Kasumi-1 (cell line): ENCODE data around the gene IBTK.
"Not testable (repeated sequence)": the region's sequence is repeated elsewhere in the genome, so short reads cannot be mapped to it uniquely, and the experiment has no call there.

Experiments used
- DNase-seq, 2 experiments: peaks; one replicate each; lab custom pipeline; 2025; lab: John Stamatoyannopoulos, UW

The IBTK gene

GRCh38 chr6:82178077-82178758 is 69.3 kb downstream of the IBTK start:
- peak; percentile 22 to 46 for DNase-seq

DNA sequence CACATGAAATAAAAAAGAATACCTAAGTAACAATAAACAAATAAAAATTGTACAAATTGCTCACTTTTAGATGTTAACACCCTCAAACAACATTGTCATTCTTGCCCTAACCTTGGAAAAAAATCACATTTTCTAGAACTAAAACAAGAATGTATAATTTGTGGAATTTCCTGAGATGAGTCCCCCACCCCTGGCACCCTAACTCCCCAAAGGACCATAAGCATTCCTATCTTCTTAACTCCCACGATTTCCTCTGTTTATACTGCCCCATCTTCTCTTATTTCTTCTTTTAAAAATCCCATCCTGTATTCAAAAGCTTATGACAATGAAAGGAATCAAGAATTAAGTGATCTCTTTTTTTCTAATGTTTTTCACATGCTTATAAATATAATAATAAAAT is 70.9 kb downstream of the IBTK start:
- DNase-seq = no peak

DNA sequence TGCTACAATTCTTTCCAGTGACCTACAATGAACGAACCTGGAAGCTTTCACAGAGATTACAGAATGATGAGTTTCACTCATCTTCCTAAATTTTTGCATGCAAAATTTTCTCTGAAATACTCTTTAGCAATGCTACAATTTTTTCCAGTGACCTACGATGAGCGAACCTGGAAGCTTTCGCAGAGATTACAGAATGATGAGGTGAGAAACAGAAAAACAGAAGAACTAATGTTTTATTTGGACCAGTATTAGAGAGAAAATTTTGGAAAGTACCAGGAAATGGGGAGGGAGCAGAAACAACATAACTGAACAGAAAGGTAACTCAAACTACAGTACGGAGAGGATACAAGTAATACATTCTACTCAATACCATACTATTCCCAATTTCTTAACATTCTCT is 75.0 kb downstream of the IBTK start:
- DNase-seq = no peak

DNA sequence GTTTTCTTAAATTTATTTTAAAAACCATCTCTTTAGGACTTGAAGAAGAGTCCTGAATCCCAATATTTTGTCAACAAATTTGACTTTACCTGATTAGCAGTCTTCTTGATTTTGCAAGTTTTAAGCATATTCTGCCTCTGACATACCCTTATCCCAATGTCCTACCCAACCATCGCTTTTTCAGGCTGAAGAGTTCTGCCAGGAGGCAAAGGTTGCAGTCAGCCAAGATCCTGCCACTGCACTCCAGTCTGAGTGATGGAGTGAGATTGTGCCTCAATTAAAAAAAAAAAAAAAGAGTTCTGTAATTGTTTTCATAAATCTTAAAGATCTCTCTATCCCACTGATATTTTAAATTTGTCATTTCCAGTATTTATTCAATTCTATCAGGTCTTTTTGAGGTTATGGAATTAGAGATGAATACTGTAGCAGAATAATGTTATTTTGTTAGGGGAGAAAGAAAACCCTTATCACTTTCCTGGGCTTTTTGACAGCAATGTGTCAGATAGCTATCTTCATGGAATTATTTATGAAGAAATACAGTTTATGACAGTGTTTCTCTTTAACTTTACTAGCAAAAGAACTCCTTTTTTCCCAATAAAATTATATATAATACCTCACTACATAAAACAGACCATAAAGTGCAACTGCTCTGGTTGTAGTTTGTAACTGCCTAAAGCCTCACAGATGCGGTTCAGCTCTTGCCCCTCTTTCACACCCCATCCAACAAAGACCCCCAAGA is 78.2 kb downstream of the IBTK start:
- no peak for DNase-seq

GRCh38 chr6:82166493-82166892 is 81.1 kb downstream of the IBTK start:
- no peak for DNase-seq

DNA sequence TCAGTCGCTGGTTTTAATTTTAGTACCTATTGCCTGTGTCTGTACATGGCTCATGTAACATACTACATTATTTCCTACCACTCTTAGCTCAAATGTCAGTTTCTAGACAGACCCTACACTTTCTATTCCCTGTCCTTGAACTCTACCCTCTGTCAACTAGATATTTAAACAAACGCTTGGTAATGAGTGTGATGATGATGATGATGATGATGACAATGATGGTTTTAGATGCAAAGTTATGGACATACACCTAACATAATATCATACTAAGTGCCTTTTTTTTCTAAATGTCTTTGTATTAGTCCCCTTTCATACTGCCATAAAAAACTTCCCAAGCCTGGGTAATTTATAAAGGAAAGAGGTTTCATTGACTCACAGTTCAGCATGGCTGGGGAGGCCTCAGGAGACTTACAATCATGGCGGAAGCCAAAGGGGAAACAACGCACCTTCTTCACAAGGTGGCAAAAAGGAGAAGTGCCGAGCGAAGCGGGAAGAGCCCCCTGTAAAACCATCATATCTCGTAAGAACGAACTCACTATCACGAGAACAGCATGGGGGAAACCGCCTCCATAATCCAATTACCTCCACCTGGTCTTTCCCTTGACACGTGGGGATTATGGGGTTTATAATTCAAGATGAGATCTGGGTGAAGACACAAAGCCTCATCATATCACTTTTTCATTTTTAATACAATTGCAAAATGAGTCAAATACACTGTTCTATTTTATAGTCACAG is 87.1 kb downstream of the IBTK start:
- no peak for DNase-seq

GRCh38 chr6:82152786-82153185 is 94.8 kb downstream of the IBTK start:
- DNase-seq = not testable (repeated sequence)

DNA sequence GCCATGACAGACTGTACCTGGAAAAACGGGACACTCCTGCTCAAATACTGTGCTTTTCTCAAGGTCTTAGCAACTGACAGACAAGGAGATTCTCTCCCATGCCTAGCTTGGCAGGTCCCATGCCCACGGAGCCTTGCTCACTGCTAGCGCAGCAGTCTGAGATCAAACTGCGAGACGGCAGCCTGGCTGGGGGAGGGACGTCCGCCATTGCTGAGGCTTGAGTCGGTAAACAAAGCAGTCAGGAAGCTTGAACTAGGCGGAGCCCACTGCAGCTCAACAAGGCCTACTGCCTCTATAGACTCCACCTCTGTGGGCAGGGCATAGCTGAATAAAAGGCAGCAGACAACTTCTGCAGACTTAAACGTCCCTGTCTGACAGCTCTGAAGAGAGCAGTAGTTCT is 96.4 kb downstream of the IBTK start:
- DNase-seq = not testable (repeated sequence)

DNA sequence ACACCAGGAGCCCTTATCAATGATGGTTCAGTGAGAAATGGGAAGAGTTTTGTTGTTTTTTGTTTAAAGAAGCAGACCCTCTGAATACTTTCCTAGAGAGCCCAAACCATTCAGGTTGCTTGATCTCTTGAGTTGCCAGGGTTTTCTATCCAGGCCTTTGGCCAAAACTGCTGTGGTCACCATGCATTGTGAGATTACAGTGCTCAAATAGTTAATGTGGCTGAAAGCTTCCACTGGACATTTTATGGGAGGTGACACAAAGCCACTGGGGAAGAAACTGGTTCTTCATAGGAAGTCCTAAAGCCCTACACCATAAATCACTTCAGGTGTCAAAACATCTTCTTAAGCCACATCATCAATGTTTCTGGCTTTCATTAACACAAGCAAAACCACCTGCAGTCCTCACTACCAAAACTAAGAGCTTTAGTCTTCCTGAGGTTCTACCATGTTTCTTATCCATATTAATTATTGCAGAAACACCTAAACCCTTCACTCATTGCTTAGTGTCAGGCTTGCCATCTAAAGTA is 101.6 kb downstream of the IBTK start:
- DNase-seq = no peak

DNA sequence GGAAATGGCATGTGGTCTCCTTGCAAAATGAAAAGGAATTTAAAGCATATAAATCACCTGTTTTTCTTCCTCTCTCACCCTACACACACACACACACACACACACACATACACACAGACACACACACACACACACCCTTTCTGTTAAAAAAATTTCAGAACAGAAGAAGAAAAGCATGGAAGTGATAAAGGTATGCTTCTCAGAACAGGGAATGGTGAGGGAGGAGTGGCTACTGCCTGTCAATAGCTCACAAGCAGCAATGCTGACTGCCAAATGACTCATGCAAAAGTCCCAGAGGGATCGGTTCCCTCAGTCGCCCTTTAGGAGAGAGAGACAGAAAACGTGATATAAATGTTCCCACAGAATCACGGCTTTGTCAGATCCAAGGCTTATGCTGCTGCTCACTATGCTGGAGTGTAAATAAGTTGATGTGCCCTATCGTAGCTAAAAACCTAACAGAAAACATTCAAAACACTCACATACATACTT is 102.6 kb downstream of the IBTK start:
- no peak for DNase-seq

DNA sequence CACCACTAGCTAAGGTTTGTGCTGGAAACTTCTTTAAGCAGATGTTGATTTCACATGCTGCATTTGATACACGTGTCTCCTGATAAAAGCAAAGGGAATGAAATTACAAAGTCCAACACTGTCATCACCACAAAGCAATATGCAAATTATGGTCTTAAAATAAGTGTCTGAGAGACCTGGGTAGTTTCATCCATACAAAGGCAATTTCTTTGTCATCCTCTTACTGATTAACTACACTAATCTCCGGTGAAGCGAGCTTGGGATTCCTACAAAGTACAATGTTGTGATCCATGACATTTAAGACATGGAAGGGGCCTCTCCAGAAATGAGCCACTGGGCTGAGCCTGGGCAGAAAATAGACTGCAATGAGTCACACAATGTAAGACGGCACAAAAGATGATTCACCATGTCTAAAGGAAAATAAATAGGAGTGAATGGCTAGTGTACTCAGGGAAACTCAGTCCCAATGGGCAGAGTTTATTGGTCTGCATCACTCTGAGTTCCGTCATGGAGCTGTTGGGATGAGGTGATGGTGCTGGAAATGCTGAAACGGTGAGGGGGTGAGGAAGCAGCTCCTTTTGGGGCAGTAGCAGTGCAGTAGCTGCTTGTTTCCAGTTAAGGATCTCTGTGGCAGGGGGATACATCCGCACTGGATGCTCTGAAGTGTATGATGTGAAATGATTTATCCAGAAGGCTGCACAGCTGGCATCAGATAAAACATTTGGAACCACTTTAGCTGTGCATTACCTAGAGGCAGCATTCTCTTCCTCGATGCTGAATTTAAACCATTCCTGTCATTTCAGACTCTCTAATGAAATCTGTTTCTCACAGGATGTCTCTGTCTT is 103.3 kb downstream of the IBTK start:
- DNase-seq = peak; percentile 15 to 26

DNA sequence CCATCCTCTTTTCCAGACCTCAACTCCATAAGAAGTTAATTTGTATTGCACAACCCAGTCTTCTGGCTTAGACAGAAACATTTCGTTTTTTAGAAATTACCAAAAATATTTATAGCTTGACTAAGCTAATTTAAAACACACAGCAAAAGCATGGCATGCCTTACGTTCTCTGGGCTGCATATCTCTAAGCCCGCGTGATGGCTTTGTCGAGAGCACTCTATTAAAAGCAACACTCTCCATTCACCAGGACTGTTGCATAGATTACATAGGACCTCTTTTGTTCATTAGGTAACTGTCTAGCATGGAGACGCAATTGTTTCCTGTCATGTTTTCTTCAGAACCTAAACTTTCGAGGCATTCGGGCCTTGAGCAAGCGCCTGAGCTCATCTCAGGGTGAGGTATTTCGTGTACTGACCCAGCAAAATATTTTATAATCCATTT is 104.5 kb downstream of the IBTK start:
- no peak for DNase-seq

DNA sequence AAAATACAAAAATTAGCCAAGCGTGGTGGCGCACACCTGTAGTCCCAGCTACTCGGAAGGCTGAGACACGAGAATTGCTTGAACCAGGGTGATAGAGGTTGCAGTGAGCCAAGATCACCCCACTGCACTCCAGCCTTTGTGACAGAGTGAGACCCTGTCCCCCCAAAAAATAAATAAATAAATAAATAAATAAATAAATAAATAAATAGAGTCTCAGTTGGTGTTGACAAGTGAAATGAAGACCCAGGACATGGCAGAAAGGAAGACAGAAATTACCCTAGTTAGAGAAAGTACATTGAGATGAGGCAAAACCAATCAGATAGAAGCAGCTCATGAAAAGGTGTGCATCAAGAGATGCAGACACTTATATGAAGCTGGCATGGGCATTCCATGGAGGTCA is 105.0 kb downstream of the IBTK start:
- no peak for DNase-seq

- DNase-seq = no peak
Measured at GRCh38 chr6:82138075-82138791, 109.3 kb downstream of the IBTK start.

- DNase-seq = no peak
Measured at GRCh38 chr6:82131441-82131840, 116.1 kb downstream of the IBTK start.

GRCh38 chr6:82129797-82130196 is 117.7 kb downstream of the IBTK start:
- no peak for DNase-seq

- not testable (repeated sequence) for DNase-seq
Measured at GRCh38 chr6:82128973-82129372, 118.6 kb downstream of the IBTK start.

GRCh38 chr6:82123632-82124031 is 123.9 kb downstream of the IBTK start:
- DNase-seq = no peak
